ENCODE results near the gene ZNF90.

Gene ZNF90

GRCh38 chr19:20124879-20125278 is 47.1 kb downstream of the ZNF90 start:
- TF ChIP-seq FOXM1 (IDR thresholded peaks at IDR 0.05; ENCODE audit: borderline replicate concordance, low read depth): no peak
- no peak for TF ChIP-seq TAF1 (IDR thresholded peaks at IDR 0.05; ENCODE audit: low read depth)
- no peak for TF ChIP-seq YY1 (IDR thresholded peaks at IDR 0.05; ENCODE audit: low read depth)

- TF ChIP-seq EP300 (IDR thresholded peaks at IDR 0.05; ENCODE audit: borderline replicate concordance) (no peak), USF1 (IDR thresholded peaks at IDR 0.05) (no peak), ZBTB7A (IDR thresholded peaks at IDR 0.05; ENCODE audit: low read depth) (no peak), TCF12 (IDR thresholded peaks at IDR 0.05; ENCODE audit: low read depth) (no peak), CREB1 (IDR thresholded peaks at IDR 0.05; ENCODE audit: low read depth) (no peak), CEBPB (IDR thresholded peaks at IDR 0.05) (no peak), RAD21 (IDR thresholded peaks at IDR 0.05; ENCODE audit: low read depth) (no peak), YY1 (IDR thresholded peaks at IDR 0.05; ENCODE audit: low read depth) (no peak), REST (IDR thresholded peaks at IDR 0.05; ENCODE audit: low read depth) (no peak), TAF1 (IDR thresholded peaks at IDR 0.05; ENCODE audit: low read depth) (no peak)
These were observed 73.9 kb downstream of the ZNF90 start for GRCh38 chr19:20151617-20152145.

GRCh38 chr19:20153281-20153680 is 75.5 kb downstream of the ZNF90 start:
- no peak for TF ChIP-seq MAX (IDR thresholded peaks at IDR 0.05)

- TF ChIP-seq TCF12 (IDR thresholded peaks at IDR 0.05; ENCODE audit: low read depth) (no peak), EP300 (IDR thresholded peaks at IDR 0.05; ENCODE audit: borderline replicate concordance) (no peak), TAF1 (IDR thresholded peaks at IDR 0.05; ENCODE audit: low read depth) (no peak), TEAD4 (IDR thresholded peaks at IDR 0.05) (no peak), MAX (IDR thresholded peaks at IDR 0.05) (no peak), CEBPB (IDR thresholded peaks at IDR 0.05) (no peak), YY1 (IDR thresholded peaks at IDR 0.05; ENCODE audit: low read depth) (no peak), FOXM1 (IDR thresholded peaks at IDR 0.05; ENCODE audit: borderline replicate concordance, low read depth) (no peak), EGR1 (IDR thresholded peaks at IDR 0.05) (no peak), NFIC (IDR thresholded peaks at IDR 0.05) (no peak), ZBTB7A (IDR thresholded peaks at IDR 0.05; ENCODE audit: low read depth) (no peak), REST (IDR thresholded peaks at IDR 0.05; ENCODE audit: low read depth) (no peak), CREB1 (IDR thresholded peaks at IDR 0.05; ENCODE audit: low read depth) (no peak), RAD21 (IDR thresholded peaks at IDR 0.05; ENCODE audit: low read depth) (no peak), USF1 (IDR thresholded peaks at IDR 0.05) (no peak)
These were observed 76.8 kb downstream of the ZNF90 start for GRCh38 chr19:20154636-20155035.

GRCh38 chr19:20162821-20163220 is 85.0 kb downstream of the ZNF90 start:
- TF ChIP-seq FOXM1 (IDR thresholded peaks at IDR 0.05; ENCODE audit: borderline replicate concordance, low read depth) (no peak), CREB1 (IDR thresholded peaks at IDR 0.05; ENCODE audit: low read depth) (no peak), MAX (IDR thresholded peaks at IDR 0.05) (no peak), YY1 (IDR thresholded peaks at IDR 0.05; ENCODE audit: low read depth) (no peak), TCF12 (IDR thresholded peaks at IDR 0.05; ENCODE audit: low read depth) (no peak), USF1 (IDR thresholded peaks at IDR 0.05) (no peak), EP300 (IDR thresholded peaks at IDR 0.05; ENCODE audit: borderline replicate concordance) (no peak), REST (IDR thresholded peaks at IDR 0.05; ENCODE audit: low read depth) (no peak), RAD21 (IDR thresholded peaks at IDR 0.05; ENCODE audit: low read depth) (no peak), CEBPB (IDR thresholded peaks at IDR 0.05) (no peak), EGR1 (IDR thresholded peaks at IDR 0.05) (no peak), TEAD4 (IDR thresholded peaks at IDR 0.05) (no peak), TAF1 (IDR thresholded peaks at IDR 0.05; ENCODE audit: low read depth) (no peak), NFIC (IDR thresholded peaks at IDR 0.05) (no peak), ZBTB7A (IDR thresholded peaks at IDR 0.05; ENCODE audit: low read depth) (no peak)
